NCI-H774 (cell line): ENCODE results near the gene FGFR2.

ENCODE experiments used
- DNase-seq: peaks from one replicate; lab custom pipeline; 2025; lab: John Stamatoyannopoulos, UW

The FGFR2 gene

DNA sequence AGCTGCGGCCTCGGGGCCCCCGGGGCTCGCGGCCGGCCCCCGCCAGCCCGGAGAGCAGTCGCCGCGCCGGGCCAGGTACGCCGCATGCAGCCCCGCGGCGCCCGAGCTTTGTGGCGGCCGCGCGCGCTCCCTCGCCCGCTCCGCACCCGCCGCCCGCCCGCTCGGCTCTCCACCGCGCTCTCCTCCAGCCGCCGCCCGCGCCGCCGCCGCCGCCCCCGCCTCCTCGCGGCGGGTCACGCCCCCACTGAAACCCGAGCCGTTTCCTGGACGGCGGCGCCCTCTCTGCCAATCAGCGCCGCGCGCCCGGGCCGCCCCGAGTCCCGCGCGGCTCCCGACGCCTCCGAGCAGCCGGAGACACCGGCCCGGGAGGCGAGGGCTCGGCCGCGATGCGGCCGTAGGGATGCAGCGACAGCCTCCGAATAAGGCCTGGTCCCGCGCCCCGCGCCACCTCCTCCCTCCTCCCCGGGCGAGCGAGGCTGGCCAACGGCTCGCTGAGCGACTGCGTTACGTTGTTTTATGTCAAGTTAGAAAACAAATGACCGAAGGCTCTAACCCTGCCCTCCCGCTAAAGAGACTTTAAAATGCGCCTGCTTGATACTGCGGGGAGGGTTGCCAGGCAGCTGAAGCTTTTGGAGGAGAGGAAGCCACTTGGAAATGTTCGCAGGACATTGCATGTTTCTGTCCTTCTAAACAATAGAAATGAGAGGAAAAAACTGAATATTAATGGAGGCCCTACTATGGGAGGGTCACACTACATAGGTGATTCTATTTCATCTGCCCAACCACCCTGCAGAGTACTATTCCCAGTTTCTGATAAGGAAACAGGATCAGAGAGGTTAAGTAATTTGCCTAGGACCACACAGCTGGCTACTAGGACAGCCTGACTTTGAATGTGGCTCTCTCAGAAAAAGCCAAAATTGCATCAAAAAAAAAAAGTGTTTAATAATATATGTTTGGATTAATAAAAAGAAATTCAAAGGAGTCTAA lies at the start of gene FGFR2:
Gene FGFR2 (minus strand): TSS at position 182 of the 987 bp plus-strand sequence. CDS start 4,627 bp downstream, outside the sequence.
- DNase-seq, result no peak

DNA sequence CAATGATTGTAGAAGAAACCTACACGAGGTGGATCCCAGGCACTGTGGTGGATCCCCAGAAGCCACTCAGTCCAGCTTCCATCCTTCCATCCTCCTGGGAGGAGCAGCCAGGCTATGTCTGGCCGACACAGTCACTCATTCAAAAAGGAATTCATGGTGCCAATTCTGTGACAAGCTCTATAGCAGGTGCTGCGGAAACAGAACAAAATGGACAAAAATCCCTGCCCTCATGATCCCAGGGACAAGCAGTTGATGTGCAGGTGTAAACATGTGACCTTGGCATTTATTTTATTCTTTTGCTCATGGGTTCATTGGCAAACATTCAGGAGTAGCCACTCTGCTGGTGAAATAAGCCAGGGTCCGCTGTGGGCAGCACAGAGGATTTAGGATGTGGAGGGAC lies 49.2 kb upstream of the FGFR2 start:
- DNase-seq, result no peak

DNA sequence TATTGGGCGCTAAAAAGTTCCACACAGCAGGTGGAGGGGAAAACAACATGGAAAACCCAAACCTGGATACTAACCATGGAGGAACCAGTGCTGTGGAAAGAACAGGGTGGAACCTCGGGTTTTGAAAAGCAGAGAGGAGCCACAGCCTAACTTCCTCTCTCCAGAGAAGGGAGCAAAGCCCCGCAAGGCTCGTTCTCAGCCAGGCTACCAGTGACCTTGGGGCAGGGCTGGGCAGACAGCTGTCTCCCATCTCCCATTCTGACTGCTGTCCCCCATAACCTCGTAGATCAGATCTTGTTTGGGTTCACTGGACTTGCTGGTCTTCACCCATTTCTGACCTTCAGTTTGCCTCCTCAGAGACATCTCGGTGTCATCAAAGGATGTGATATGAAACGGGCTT lies 47.5 kb upstream of the FGFR2 start:
- DNase-seq, result no peak

DNA sequence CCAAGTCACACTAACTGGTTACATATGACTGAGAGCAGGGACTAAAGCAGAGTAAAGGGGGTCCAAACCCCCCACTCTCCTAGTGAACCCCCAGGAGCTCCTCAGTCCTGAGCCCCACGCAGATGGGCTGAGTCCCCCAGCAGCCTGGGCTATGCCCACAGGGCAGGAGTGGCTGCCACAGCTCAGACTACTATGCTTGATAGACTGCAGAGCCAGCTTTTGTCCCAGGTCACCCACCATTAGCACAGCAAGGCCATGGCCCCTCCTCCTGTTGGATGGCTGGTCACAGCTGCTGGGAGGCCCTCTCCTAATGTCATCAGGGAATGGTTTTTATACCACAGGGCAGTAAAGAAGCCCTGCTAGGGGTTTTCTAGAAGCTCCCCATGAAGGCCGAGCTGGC lies 46.3 kb upstream of the FGFR2 start:
- no peak for DNase-seq

DNA sequence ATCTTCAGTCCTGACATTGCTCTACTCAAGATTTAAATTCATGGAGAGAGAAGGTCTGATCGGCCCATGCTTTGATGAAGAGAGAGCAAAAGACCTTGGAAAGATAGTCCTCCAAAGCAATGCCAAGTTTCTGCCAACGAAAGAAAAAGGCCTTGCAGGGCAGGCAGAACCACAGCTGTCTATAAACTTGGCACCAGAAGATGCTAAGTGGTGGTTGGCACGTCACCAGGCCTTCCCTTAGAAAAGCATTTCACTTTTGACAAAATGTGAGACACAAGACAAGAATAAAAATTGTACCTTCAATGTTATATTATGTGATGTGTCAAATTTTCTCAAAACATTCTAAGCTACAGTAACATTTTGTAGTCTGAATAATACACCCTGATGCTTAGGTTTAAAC lies 42.0 kb upstream of the FGFR2 start:
- DNase-seq, result no peak

DNA sequence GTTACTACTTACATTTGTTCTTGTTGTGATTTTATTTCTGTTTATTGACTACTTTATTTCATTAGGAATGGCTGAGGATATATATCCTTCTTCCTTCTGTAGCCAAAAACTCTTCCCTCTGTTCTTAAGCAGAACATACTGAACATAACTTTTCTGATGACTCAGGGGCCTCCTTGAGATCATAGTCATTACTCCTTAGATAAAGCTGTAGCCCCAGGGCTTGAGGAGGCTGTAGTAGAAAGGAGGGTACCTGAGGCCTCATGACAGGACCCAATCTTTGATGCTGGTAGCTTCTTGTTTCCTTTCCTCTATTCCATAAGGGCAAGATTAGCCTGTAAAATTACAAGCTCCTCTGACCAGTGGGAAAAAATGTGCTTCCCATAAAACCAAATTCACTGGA lies 41.2 kb upstream of the FGFR2 start:
- DNase-seq, result no peak

DNA sequence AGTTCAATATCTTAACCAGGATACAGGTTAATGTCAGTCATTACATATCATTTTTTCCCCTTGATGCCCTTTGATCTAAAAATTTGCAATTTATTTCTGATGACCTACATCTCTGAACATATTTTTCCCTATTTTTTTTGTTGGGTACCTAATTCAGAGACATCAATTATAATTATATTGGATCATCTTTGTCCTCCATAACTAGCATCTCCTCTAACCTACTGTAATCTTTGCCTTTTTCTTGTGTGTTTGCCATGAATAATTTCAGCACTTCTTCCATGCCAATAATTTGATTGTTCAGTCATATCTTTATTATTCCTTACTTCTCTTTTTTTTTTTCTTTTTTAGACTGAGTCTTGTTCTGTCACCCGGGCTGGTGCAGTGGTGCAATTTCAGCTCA lies 39.2 kb upstream of the FGFR2 start:
- no peak for DNase-seq

DNA sequence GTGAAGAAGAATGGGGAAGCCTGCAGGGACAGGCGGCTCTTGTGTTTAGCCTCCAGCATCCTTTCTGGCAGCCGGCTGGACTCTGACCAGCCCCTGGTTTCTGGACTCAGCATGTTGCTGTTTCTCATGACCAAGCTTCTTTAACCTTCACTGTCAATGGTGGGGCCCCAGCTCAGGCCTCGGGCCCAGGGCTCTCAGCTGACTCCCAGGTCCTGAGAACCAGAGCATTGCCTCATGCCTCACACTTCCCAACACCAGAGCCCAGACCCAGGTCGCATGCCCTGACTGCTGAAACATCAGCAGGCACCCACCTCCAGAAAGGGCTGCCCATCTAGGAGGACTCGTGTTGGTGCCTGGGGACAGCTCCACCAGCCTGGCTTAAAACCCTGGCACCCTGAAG lies 34.8 kb upstream of the FGFR2 start:
- DNase-seq, result no peak

DNA sequence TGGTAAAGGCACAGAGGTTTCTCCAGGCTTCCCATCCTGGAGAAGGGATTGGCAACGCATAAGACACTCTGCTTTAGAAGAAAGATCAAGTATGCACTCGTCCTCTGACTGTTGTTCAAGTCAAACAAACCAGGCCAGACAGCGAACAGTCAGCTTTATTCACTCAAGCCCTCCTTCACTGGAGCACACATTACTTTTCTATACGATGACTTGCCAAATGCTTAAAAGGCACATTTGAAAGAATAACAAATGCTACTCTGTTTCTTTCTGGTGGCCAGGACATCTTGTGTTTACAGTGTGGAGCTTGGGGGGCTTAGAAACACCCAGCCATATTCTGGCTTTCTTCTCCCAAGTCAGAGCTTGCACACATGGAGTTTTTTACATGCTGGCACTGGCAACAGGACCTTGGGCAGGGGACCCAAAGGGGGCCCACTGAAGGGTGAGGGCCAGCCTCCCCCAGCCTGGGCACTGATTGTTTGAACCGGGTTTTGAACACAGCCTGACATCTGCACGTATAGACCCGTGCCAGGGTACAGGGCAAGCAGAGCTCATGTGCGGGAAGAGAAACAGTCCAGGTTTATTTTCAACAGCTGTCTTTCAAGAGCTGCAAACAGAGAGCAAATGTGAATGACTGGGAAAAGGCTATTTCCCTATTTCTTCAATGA lies 33.3 kb upstream of the FGFR2 start:
- DNase-seq, result no peak

DNA sequence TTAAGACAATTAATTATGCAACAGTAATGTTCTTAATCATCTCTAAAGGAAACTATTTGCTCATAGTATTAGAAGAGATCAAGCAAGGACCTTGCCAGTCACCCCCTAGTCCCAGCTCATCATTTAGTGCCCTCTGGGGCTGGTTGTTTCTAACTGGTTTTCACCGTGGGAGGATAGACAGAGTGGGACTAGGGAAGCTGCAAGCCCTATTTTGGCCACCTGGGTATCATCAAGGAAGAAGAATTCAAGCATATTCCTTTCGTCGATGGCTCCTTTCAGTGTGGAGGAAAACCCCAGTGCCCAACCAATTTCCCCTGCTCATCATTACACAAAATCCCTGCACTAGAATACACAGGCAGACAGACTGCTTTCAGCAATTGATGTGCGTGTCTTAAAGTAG lies 30.6 kb upstream of the FGFR2 start:
- DNase-seq, result no peak

DNA sequence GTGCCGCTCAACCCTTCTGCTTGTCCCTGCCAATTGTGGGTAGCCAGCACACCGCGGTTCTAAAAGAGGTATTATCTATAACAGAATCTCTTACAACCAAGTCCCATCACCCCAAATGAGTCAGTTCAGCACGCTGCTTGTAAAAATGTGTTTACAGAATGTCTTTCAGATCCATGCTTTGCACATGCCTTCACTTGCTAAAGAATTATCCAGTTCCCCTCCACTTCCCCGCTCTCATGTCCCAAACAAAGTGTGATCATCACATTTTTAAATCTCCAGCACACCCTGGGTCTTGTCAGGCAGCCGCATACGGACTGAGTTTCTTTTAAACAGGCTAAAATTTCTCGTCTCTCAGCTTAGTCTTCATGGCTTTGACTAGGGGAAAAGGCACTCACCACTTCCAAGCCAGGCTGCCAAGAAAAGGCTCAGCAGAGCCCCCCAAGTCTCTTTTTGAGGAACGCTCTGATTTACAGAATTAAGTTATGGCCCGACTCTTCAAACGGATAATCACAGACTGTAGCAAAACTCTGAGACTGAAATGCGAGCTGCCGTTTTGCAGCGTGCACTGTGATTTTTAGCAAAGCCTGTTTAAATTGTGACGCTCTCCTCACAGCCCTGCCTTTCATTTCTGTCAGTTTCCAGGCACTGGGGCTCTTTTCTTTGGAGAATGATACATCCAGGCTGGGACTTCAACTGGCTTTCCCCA lies 29.8 kb upstream of the FGFR2 start:
- DNase-seq, result no peak

DNA sequence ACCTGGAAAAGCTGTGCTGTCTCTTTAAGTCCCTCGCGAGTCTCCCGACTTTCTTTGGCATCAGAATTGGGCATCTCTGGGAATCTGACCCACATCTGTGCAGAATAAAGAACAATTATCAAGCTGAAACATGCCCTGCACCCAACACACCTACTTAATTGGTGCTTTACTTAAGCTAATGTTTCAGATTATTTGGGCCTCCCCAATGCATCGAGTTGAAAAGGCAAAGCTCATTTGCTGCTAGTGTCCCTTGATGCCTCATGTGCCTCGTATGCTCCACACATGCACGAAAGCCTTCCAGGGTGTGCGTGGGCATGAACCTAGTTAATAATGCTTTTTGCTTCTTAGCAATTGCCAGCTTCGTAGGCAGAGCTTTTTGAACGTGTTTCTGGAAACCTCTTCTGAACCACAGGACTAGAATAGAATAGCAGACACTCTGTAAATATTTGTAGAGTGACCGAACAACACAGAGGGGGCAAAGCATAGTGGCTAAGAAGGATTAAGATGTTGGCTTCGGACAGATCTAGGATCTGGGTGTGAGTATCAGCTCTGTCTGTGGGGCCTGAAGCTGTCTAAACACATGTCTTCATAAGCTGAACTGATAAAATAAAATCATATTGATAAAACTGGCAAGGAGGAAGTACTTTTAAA lies 26.7 kb upstream of the FGFR2 start:
- no peak for DNase-seq

DNA sequence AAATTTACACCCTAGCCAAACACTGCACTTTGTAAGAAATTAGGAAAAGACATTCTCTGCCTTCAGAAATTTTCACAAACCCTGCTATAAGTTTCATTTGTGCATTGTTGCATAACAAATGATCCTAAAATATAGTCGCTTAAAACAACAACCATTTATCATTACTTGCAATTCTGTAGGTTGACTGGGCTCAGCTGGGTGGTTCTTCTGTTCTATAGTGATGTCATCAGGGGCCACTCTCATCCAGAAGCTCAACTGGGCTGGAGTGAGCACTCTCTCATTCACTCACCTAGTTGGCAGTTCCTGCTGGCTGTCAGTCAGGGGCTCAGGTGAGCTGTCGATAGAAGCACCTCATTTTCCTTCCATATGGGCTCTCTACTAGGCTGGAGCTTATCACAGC lies 20.7 kb upstream of the FGFR2 start:
- DNase-seq, result no peak

DNA sequence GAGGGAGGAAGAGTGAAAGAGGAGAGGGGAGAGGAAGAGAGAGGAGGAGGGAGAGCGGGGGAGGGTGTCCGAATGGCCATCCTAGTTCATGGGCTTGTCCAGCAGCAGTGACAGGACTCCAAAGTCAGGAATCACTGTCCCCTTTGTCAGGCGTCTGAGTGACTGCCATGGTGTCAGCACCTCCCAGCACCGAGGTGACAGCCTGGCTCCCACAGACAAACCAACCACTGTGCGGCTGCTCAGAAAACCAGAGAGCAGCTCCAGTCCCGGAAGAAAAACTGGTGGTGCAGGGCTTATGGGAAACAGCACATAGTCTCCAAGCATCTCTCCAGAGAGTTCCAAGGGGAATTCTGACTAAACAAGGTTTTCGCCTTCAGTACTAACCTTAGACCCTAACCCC lies 18.9 kb upstream of the FGFR2 start:
- no peak for DNase-seq

DNA sequence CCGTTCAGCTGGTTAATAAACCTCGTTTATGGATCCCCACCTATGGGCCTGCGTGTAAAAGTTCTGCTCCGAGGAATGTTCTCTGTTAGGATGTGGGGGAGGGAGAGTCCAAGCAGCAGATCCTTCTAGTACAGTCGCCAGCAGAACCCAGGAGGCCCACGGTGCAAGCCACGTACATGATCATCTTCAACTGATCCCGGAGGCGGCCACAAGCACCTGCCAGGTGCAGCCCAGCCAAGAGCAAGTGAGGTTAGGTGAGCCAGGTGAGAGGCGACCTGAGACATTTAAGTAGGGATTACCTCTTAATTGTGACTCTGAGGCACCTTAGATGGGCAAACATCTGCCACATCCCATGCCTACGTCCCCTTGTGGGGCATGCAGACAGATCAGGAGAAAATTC lies 18.0 kb upstream of the FGFR2 start:
- DNase-seq, result no peak

DNA sequence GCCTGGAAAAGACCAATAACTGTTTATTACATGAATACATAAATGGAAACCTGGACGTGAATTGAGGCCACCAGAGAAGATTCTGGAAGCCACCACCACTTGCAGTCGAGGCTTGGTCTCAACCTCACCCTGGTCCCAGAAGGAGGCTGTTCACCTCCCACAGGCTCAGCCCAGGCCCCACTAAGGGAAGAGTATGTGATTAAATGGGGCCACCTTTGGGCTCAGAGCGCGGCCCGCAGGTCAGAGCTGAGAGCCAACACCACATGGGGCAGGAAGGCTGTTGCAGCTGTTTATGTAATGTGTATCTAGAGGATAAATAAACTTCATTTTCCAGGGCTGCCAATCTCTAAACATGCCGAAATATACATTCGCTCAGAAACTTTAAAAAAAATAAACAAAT lies 17.6 kb upstream of the FGFR2 start:
- DNase-seq, result no peak

DNA sequence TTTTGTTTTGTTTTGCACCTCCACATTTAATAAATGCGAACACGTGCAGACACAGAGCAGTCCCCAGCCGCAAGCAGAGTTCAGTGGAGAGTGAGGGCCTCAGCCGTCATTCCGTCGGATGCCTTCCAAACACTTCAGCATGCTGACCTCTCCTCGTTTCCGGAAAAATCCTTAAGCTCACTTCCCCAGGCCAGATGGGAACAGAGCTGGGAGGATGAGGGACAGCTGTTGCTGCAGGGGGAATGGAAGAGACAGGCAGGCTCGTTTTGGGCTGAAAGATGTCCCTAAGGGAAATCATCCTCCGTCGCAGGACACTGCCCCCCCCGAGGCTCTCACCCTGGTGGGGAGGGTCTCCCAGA lies 17.2 kb upstream of the FGFR2 start:
- no peak for DNase-seq

DNA sequence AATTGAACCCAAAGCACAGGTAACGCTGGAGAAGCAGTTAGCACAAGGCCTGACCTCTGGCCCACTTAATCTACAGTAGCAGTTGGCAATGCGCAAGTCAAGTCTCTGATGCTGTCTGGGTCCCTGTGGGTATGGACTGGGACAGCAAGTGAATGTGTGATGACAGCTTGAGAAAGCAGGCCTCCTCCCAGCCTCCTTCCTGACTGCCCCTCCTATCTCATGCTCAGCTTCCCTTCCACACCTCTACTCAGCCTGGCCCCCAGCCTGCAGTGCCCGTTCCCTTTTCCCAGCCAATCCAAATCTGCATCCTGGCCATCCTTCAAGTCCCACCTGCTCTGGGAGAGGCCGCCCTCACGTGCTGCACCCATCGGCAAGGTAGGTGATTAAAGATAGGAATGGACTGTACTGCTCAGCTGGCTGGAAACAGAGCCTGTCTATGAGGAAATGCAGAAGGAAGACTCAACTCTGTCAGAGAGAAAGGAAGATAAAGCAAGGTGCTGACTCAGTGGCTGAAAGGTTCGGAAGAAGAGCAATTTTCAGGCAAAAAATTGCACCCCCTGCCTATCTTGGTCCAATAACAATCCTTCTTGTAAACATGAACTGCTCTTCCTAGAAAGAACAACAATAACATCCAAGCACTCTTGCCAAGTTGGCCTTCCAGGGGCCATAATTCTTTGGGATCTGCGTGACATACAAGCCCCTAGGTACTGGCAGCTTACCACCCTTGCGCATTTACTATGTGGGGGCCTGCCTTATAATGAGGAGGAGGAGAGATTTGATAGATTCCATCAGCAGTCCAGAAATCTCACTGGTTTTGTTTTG lies 16.6 kb upstream of the FGFR2 start:
- no peak for DNase-seq

DNA sequence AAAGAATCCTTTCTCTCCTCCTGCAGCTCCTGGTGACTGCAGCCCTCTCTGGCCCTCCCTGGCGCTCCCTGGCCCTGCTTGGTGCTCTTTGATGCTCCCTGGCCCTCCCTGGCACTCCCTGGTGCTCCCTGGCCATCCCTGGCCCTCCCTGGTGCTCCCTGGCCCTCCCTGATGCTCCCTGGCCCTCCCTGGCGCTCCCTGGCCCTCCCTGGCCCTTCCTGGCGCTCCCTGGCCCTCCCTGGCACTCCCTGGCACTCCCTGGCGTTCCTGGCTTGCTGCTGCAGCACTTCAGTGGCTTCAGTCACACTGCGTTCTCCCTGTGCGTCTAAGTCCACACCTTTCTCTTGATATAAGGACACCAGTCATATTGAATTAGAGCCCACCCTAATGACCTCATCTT lies 15.2 kb upstream of the FGFR2 start:
- no peak for DNase-seq

DNA sequence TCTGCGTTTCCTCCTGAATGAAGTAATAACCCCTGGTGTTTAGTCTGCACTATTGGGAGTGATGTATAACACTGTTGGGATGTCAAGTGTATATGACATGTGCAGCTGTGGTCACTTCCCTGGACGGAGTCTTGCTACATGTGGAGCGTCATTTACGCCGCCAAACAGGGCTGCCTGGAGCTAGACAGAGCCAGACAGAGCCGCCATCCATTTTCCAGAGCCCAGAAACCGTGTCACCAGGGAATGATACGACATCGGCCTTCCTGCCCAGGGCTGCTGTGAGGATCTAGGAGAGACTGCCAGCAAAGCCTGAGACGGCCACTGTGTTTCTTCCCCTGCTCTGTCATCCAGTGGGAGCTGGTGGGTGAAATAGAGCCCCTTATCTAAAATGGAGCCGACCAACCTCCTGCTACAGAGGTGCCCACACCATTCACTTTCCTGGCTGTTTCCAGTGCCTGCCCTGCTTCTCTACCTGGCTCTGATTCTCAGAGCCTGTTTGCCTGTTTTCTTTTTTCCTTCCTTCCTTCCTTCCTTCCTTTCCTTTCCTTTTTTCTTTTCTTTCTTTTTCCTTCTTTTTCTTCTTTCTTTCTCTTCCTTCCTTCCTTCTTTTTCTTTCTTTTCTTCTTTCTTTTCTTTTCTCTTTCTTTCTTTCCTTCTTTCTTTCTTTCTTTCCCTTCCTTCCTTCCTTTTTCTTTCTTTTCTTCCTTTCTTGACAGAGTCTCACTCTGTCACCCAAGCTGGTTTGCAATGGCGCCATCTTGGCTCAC lies 13.3 kb upstream of the FGFR2 start:
- DNase-seq, result no peak
